Measurements from ENCODE around the gene CRTAP.
"Not testable (repeated sequence)": the region's sequence is repeated elsewhere in the genome, so short reads cannot be mapped to it uniquely, and the experiment has no call there.

CRTAP gene

GRCh38 chr3:33113772-33114621 is at the start of gene CRTAP:
Gene CRTAP, plus strand, starts transcription at chr3:33114014. Its CDS starts 64 bp downstream, at chr3:33114078.
- peak; percentile 13 to 16 for DNase-seq

GRCh38 chr3:33064929-33065328 is 48.9 kb upstream of the CRTAP start:
- no peak for DNase-seq

- no peak for DNase-seq
These were observed 46.3 kb upstream of the CRTAP start for GRCh38 chr3:33067484-33067883.

GRCh38 chr3:33069862-33070261 is 44.0 kb upstream of the CRTAP start:
- DNase-seq: not testable (repeated sequence)

GRCh38 chr3:33071181-33071580 is 42.6 kb upstream of the CRTAP start:
- DNase-seq: no peak

- no peak for DNase-seq
These were observed 41.9 kb upstream of the CRTAP start for GRCh38 chr3:33071946-33072345.

GRCh38 chr3:33074217-33075067 is 39.4 kb upstream of the CRTAP start:
- peak in 1 of 2 experiments; percentile 25 for DNase-seq

GRCh38 chr3:33075995-33076394 is 37.8 kb upstream of the CRTAP start:
- DNase-seq: no peak

- no peak for DNase-seq
These were observed 36.9 kb upstream of the CRTAP start for GRCh38 chr3:33076952-33077351.

- DNase-seq: no peak
These were observed 35.8 kb upstream of the CRTAP start for GRCh38 chr3:33077976-33078375.

- DNase-seq: not testable (repeated sequence)
These were observed 34.0 kb upstream of the CRTAP start for GRCh38 chr3:33079813-33080212.

GRCh38 chr3:33081812-33082211 is 32.0 kb upstream of the CRTAP start:
- no peak for DNase-seq

GRCh38 chr3:33083958-33084357 is 29.9 kb upstream of the CRTAP start:
- no peak for DNase-seq

- DNase-seq: no peak
These were observed 25.1 kb upstream of the CRTAP start for GRCh38 chr3:33088691-33089090.

GRCh38 chr3:33089515-33089914 is 24.3 kb upstream of the CRTAP start:
- no peak for DNase-seq

- no peak for DNase-seq
These were observed 22.1 kb upstream of the CRTAP start for GRCh38 chr3:33091746-33092145.

- DNase-seq: no peak
These were observed 21.1 kb upstream of the CRTAP start for GRCh38 chr3:33092496-33093254.

- DNase-seq: no peak
These were observed 20.0 kb upstream of the CRTAP start for GRCh38 chr3:33093847-33094246.

GRCh38 chr3:33095436-33095835 is 18.4 kb upstream of the CRTAP start:
- DNase-seq: no peak

GRCh38 chr3:33096093-33096868 is 17.5 kb upstream of the CRTAP start:
- DNase-seq: no peak

- no peak for DNase-seq
These were observed 14.6 kb upstream of the CRTAP start for GRCh38 chr3:33099109-33099645.

- DNase-seq: no peak
These were observed 14.1 kb upstream of the CRTAP start for GRCh38 chr3:33099701-33100100.

Data from NCI-H187 (cell line).